Panc1 (cell line): ENCODE measurements around the gene PRDX2. TPM values are rescaled to one million over a fixed set of nuclear protein-coding genes. Genes with fewer than 3 reads are reported as not detected.
A peak's percentile ranks its signal among the peaks of the same experiment; 100 is the strongest.

Experiments used
- ATAC-seq: fragments of 200-7000 bp; cut with Tn5 transposase; 2 replicates; pipeline ENCODE4 v1.9.1; 2020; ENCODE audit warnings: mild to moderate bottlenecking, moderate library complexity
- BruUV-seq: library from RNA; stranded (reverse); fragments of 400-500 nt; replicated peaks from 2 replicates; lab custom pipeline; 2021; lab: Mats Ljungman, UMichigan
- CTCF ChIA-PET: fragments of 300-600 bp; sonication (Branson Sonifier 250); formaldehyde crosslinking; loops from one replicate; lab custom pipeline; 2022; ENCODE audit warnings: antibody characterized with exemption; lab: Charles Lee
- POLR2A ChIA-PET: fragments of 300-600 bp; sonication (Branson Sonifier 250); formaldehyde crosslinking; loops from one replicate; lab custom pipeline; 2022; ENCODE audit warnings: antibody characterized with exemption; lab: Charles Lee
- DNase-seq: peaks from one replicate; pipeline ENCODE4 v3.0.0-alpha.2; 2010; ENCODE audit warnings: low read depth, low spot score
- H3K27ac ChIP-seq: 2 replicates; pipeline ENCODE4 v1.5.1; 2011; ENCODE audit warnings: mild to moderate bottlenecking, low read length, inconsistent platforms
- H3K27me3 ChIP-seq: fragments of 200-500 bp; sonication (Bioruptor generic); 2 replicates; pipeline ENCODE4 v1.6.0; 2014; ENCODE audit warnings: low read length, inconsistent platforms; ENCODE audit not compliant: control insufficient read depth, insufficient read depth
- H3K36me3 ChIP-seq: fragments of 200-500 bp; sonication (Bioruptor generic); 2 replicates; pipeline ENCODE4 v1.5.1; 2014; ENCODE audit warnings: inconsistent platforms, mild to moderate bottlenecking, low read length, moderate library complexity; ENCODE audit not compliant: control insufficient read depth, insufficient read depth
- H3K4me1 ChIP-seq: 2 replicates; pipeline ENCODE4 v1.5.1; 2011; ENCODE audit warnings: inconsistent platforms, mild to moderate bottlenecking, low read length, moderate library complexity; ENCODE audit not compliant: control insufficient read depth, insufficient read depth
- H3K4me3 ChIP-seq, 2 experiments: 2 replicates each; pipeline ENCODE4 v1.5.1; 2011 to 2012; ENCODE audit warnings: low read depth in 2 of 2, low read length in 2 of 2, mild to moderate bottlenecking in 2 of 2, inconsistent platforms in 1 of 2, moderate library complexity in 1 of 2
- H3K9me3 ChIP-seq: fragments of 200-500 bp; sonication (Bioruptor generic); 2 replicates; pipeline ENCODE4 v1.5.1; 2014; ENCODE audit warnings: low read depth, mild to moderate bottlenecking, inconsistent platforms, low read length, moderate library complexity; ENCODE audit not compliant: control insufficient read depth, insufficient read depth
- POLR2AphosphoS5 ChIP-seq: IDR thresholded peaks from 2 replicates; pipeline ENCODE4 v1.6.1; 2012; ENCODE audit warnings: mild to moderate bottlenecking, low read depth, low read length, moderate library complexity
- SIN3A ChIP-seq: IDR thresholded peaks from 2 replicates; pipeline ENCODE4 v1.6.1; 2012; ENCODE audit warnings: low read depth, mild to moderate bottlenecking, low read length, moderate library complexity, borderline replicate concordance; ENCODE audit not compliant: insufficient read depth
- TCF7L2 ChIP-seq: IDR thresholded peaks from 2 replicates; pipeline ENCODE4 v1.6.1; 2011; ENCODE audit warnings: mild to moderate bottlenecking, low read depth, low read length, inconsistent platforms
- in situ Hi-C: cut with HindIII; loops from 2 replicates; pipeline ENCODE4 v1.10.0; 2016; ENCODE audit warnings: low sequenced_read_pairs, low pct_unique_long_range_greater_than_20kb
- intact Hi-C: fragments of 100-400 bp; cut with micrococcal nuclease; formaldehyde crosslinking; loops from one replicate; pipeline ENCODE4 v1.10.0; 2022; ENCODE audit not compliant: unreplicated experiment
- total RNA-seq: library from RNA; stranded (reverse); gene quantifications from one replicate; pipeline ENCODE4 v1.2.1, GENCODE V29; 2021; ENCODE audit not compliant: unreplicated experiment
- TF ChIP-seq, protein P1 (sequence below), 2 experiments: IDR thresholded peaks; 2 replicates each; pipeline ENCODE4 v1.6.1; 2011 to 2012; ENCODE audit warnings: low read depth in 2 of 2, control low read depth in 1 of 2, low read length in 1 of 2, mild to moderate bottlenecking in 1 of 2, moderate library complexity in 1 of 2; ENCODE audit not compliant: insufficient read depth in 1 of 2
- TF ChIP-seq, protein P2 (sequence below): fragments of 450-650 bp; IDR thresholded peaks from 2 replicates; pipeline ENCODE4 v1.5.1; 2017; ENCODE audit warnings: mild to moderate bottlenecking

PRDX2 gene
- total RNA-seq, 1 experiment from 2014 or later, result 61.0 TPM

DNA sequence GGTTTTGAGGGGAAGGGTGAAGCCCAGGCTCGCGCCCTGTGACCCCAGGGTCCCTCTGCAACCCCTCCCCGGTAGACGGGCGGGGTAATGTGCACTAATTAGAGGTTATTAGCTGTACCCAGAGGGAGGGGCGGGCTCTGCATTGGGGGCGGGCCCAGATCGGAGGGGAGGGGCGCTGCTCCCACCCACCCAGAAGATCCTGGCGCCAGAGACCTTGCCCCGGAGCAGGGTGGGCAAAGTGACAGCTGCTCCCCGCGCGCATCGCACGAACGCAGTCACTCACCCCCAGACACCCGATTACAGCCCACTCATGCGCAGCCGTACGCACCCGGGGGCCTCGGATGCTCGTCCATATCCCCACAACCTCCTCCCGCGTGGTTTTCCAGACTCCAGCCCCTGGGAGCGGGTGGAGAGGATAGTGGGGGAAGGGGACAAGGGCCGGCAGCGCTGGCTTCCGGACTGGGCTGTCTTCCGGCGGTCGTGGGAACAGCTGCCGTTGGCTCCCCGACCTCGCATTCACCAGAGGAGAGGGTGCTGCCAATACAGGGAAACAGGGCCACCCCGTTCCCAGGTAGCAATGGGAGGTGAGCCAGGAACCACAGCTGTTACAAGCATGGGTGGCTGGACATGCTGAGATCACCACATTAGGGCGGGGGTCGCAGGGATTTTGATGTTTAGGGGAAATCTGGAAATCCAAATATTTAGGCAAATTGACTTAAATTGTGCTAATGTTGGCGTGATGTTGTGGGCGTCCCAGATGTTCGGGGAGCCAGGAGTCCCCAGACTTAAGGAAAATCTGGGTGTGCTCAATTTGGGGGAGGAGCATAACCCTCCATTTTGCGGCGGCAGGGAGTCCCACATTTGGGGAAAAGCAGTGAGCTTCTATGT is 23.3 kb downstream of the PRDX2 start:
- no peak for TF ChIP-seq POLR2AphosphoS5
- TF ChIP-seq, protein P1, sequence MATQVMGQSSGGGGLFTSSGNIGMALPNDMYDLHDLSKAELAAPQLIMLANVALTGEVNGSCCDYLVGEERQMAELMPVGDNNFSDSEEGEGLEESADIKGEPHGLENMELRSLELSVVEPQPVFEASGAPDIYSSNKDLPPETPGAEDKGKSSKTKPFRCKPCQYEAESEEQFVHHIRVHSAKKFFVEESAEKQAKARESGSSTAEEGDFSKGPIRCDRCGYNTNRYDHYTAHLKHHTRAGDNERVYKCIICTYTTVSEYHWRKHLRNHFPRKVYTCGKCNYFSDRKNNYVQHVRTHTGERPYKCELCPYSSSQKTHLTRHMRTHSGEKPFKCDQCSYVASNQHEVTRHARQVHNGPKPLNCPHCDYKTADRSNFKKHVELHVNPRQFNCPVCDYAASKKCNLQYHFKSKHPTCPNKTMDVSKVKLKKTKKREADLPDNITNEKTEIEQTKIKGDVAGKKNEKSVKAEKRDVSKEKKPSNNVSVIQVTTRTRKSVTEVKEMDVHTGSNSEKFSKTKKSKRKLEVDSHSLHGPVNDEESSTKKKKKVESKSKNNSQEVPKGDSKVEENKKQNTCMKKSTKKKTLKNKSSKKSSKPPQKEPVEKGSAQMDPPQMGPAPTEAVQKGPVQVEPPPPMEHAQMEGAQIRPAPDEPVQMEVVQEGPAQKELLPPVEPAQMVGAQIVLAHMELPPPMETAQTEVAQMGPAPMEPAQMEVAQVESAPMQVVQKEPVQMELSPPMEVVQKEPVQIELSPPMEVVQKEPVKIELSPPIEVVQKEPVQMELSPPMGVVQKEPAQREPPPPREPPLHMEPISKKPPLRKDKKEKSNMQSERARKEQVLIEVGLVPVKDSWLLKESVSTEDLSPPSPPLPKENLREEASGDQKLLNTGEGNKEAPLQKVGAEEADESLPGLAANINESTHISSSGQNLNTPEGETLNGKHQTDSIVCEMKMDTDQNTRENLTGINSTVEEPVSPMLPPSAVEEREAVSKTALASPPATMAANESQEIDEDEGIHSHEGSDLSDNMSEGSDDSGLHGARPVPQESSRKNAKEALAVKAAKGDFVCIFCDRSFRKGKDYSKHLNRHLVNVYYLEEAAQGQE (IDR thresholded peaks at IDR 0.05; ENCODE audit: insufficient read depth in 1 of 2, low read depth in 2 of 2, low read length in 1 of 2), result no peak
- TF ChIP-seq, protein P2, sequence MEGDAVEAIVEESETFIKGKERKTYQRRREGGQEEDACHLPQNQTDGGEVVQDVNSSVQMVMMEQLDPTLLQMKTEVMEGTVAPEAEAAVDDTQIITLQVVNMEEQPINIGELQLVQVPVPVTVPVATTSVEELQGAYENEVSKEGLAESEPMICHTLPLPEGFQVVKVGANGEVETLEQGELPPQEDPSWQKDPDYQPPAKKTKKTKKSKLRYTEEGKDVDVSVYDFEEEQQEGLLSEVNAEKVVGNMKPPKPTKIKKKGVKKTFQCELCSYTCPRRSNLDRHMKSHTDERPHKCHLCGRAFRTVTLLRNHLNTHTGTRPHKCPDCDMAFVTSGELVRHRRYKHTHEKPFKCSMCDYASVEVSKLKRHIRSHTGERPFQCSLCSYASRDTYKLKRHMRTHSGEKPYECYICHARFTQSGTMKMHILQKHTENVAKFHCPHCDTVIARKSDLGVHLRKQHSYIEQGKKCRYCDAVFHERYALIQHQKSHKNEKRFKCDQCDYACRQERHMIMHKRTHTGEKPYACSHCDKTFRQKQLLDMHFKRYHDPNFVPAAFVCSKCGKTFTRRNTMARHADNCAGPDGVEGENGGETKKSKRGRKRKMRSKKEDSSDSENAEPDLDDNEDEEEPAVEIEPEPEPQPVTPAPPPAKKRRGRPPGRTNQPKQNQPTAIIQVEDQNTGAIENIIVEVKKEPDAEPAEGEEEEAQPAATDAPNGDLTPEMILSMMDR, result no peak
- TF ChIP-seq SIN3A, result 0 out of 2 replicates have a peak, but pooled peaks have one; percentile 9
- TF ChIP-seq TCF7L2, result no peak
- peak overlapping the region; percentile 53 to 81 for H3K4me3 ChIP-seq
- peaks cover 16% of the 10 kb centered on the region for H3K4me1 ChIP-seq
- H3K27ac ChIP-seq, result peak overlapping the region; percentile 87
- POLR2A ChIA-PET, result interaction anchor here (0.5 to 2.7 kb wide), 3 partner anchors 11 to 141 kb away, joined by 3 to 16 read pairs (median 3); partner anchors contain the start of gene JUNB
- BruUV-seq, result no TSS peak
- no peaks in the 10 kb centered on the region for H3K9me3 ChIP-seq
- DNase-seq (no peak), ATAC-seq (peak; percentile 61)
- intact Hi-C loops, result no loop called here
- H3K27me3 ChIP-seq, result no peaks in the 10 kb centered on the region
- in situ Hi-C loops, result no loop called here
- H3K36me3 ChIP-seq, result no peaks in the 10 kb centered on the region
- CTCF ChIA-PET, result interaction anchor here (1.5 to 3.3 kb wide), 4 partner anchors 9 to 17 kb away, joined by 3 to 23 read pairs (median 4); partner anchors contain the start of gene JUNB

DNA sequence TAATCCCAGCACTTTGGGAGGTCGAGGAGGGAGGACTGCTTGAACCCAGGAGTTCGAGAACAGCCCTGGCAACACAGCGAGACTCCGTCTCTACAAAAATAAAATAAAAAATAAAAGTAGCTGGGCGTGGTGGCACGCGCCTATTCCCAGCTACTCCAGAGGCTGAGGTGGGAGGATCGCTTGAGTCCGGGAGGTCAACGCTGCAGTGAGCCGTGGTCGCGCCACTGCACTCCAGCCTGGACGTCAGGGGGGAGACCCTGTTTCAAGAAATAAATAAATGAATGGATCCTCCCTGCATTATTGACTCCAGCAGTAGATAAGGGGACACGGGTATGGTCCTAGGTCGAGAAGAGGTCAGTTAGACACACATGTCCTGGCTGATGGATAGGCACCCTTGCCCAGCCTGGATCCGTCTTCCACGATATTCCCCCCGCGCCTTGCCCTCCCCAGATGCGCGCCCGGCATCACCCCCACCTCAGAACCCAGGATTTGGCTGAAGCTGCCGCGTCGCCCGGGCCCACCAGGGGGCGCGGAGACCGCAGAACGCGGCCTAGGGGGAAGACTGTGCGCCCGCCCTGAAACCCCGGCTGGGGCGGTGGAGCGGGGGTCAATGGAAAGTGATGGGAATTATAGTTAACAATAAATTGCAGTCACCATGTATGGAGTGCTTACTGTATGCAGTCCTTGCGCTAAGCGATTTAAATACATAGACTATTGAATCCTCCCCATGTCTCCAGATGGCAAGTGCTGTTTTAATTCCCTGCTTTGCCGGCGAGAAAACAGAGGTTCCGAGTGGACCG is 24.2 kb downstream of the PRDX2 start:
- POLR2A ChIA-PET, result interaction anchor here (2.7 kb wide), 1 partner anchor 15 kb away, joined by 16 read pairs; the partner anchor contains the start of gene JUNB
- BruUV-seq, result no TSS peak
- peak; percentile 73 for ATAC-seq

More for the DNA sequence above, 24.2 kb downstream of the PRDX2 start:
- Histone ChIP-seq H3K36me3 (no peaks in the 10 kb centered on the region), H3K4me1 (peaks cover 16% of the 10 kb centered on the region), H3K27ac (peak overlapping the region; percentile 87), H3K9me3 (no peaks in the 10 kb centered on the region), H3K4me3 (peak overlapping the region; percentile 53 to 81), H3K27me3 (no peaks in the 10 kb centered on the region)
- TF ChIP-seq, protein P2, result peak; percentile 94
- TF ChIP-seq POLR2AphosphoS5 (no peak), SIN3A (0 out of 2 replicates have a peak, but pooled peaks have one; percentile 39)
- DNase-seq, result no peak
- CTCF ChIA-PET, result interaction anchor here (0.6 to 3.3 kb wide), 7 partner anchors 10 to 163 kb away, joined by 3 to 23 read pairs (median 4); partner anchors contain the start of gene JUNB
- in situ Hi-C loops (no loop called here), intact Hi-C loops (no loop called here)
